GM21515 (cell line): ENCODE data around the gene DPP4.

Experiments
- ATAC-seq: cut with Tn5 transposase; IDR thresholded peaks from one replicate; pipeline ENCODE4 v1.9.1; 2021; ENCODE audit not compliant: unreplicated experiment

Gene DPP4

DNA sequence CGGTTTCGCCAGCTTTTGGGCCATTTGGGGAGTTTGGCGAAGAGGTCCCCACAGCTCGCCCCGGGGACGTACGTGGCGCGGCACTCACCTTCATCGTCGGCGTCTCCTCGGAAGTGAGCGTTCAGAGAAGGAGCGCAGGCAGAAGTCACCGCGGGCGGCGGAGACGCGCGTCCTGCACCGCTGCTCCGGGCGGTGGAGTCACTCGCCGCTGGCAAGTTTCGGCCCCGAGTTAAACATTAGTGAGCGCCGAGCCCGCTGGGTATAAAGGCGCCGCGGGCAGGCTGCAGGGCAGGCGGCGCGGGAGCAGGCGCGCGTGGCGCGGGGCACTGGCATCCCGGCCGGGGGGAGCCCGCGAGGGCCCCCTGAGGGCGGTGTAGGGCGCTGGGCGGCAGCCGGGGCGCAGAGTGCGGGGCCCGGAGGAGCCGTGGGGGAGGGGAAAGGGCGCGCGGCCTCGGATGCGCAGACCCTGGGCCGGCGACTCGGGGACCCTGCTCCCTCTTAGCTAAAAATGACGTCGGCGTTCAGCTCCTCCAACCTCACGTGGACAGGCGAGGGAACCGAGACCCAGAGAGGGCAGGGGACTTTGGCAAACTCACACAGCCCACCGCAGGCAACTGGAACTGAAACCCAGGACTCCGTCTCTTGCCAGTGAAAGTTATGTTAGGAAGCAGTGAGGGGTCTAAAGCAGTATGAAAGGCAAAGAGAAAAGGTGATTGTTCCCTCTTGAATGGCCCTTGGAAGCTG is at the start of gene DPP4:
DPP4 (minus strand) TSS at position 328 of the 744 bp plus-strand sequence; CDS start at position 94, 234 bp downstream.
- ATAC-seq: peak; percentile 83

DNA sequence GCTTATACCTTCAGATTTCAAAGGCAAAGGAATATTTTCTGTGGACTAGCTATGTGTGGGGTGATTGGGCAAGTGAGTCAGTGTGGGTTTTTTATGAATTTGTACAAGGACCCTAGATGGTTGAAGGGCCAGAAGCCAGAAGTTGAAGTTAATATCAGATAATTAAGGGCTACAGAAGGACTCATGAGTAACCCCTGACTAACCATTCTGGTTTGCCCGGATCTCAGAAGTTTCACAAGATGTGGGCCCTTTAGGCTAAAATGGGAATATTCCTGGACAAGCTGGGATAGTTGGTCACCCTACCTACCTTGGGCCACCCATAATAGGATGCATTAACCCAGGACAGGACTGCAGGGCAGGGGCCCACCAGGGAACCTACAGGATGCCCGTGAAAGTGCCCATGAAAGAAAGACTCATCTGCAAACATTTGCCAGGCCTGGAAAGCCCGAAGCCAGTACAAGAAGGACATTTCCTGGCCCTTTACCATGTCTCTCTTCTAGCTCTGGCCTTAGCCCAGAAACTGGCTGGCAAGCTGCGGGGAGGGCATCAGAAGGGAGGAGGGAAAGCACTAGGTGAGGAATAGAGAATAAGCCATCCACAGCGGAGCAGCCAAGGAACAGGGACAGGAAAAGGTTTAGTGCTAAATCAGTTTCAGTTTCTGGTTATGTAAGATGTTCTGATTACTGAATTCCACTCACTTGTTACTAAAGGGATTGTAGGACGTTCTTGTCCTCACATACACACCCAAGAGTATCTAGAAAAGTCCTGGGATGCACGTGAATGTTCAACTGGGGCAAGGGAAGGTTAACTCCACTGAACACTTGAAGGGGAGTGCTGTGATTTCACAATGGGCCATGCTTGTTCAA is 44.4 kb upstream of the DPP4 start:
- no peak for ATAC-seq

DNA sequence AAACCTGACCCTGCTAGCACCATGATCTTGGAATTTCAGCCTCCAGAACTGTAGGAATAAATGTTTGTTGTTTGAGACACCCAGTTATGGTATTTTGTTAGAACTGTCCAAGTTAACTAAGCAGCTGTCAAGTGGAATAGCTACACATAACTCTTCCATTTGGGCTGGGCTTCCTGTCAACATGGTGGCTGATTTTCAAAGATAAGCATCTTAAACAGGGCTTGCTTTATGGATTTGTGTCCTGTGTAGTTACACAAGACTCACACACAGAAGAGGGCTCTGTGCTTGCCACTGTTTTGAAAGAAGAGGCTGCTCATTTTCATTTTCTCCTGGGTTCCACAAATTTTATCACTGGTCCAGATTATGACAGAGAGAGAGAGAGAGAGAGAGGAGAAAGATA is 42.3 kb upstream of the DPP4 start:
- ATAC-seq: no peak

DNA sequence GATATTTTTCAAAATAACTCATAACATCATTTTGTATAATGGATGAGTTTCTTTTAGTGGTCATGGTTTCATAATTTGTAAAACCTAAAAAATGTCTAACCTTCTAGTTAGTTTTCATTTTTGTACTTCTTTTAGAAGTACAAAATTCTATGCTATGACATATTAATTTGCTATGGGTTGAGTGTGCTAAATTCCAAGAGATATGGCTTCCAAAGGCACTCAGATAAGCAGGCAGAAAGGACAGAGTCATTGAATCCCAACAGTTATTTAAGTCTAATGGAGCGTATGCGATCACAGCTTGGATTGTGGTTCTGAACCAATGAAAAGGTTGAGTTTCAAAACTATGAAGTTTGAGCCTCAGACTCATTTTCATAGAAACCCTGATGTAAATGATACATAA is 41.1 kb upstream of the DPP4 start:
- ATAC-seq: no peak

DNA sequence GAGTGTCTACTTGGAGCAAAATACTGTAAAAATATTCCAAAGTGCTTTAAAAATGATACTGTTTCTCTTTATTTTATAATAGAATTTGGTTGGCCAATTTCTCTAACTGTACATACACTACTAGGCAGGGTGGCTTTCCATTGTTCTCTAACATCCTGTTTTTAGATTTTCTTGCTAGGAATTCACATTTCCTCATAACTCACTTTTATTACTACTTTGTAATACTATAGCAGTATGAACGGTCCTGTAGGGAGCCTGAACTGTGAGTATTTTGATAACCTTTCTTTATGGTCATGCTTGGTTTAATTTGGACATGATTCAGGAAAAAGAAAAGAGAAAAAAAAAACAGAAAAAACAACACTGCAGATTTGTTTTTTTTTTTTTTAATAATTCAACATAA is 40.3 kb upstream of the DPP4 start:
- no peak for ATAC-seq

DNA sequence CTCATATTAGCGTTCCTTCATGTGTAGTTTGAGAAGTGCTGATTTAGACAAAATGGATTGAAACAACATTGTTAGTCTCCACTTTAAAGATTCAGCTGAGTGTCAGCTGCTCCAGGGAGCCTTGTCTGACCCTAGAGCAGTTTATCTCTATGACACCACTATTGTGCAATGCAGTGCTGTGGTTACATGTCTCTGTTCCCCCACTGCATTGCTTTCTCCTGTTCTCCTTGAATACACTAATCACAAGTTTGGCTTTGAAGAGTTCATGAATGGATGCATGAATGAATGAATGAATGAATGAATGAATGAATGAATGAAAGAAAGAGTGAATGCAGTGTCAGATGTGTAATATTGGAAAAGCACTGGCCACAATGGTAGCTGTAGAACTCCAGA is 39.8 kb upstream of the DPP4 start:
- no peak for ATAC-seq

DNA sequence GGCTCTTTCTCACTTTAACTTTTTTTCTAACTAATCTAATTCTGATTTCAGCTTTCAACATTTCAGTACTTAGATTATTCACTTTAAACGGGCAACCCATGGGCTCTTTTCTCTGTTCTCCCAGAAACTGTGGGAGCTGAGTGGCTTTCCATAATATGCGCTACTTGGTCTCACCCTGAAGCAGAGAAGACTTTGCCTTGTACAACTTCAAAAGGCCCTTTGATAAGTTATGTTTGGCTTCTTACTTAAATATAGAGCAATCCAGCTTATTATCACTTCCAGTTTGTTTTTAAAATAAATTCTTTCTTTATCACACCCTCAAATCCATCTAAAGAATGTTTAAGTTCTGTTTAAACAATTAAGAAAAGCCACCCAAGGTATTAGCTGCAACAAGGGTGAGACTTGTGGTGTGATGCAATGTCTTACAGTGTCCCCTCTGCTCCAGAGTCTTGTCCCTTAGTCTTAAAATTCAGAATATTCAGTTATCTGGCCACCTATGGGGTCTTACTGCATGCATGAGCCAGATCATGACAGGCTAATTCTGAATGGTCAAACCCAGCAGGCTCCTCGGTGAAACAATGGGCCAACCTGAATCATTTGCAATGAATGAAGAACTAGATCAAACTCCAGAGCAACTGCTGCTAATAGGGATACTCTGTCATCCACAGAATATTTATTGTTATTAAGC is 39.2 kb upstream of the DPP4 start:
- ATAC-seq: no peak

DNA sequence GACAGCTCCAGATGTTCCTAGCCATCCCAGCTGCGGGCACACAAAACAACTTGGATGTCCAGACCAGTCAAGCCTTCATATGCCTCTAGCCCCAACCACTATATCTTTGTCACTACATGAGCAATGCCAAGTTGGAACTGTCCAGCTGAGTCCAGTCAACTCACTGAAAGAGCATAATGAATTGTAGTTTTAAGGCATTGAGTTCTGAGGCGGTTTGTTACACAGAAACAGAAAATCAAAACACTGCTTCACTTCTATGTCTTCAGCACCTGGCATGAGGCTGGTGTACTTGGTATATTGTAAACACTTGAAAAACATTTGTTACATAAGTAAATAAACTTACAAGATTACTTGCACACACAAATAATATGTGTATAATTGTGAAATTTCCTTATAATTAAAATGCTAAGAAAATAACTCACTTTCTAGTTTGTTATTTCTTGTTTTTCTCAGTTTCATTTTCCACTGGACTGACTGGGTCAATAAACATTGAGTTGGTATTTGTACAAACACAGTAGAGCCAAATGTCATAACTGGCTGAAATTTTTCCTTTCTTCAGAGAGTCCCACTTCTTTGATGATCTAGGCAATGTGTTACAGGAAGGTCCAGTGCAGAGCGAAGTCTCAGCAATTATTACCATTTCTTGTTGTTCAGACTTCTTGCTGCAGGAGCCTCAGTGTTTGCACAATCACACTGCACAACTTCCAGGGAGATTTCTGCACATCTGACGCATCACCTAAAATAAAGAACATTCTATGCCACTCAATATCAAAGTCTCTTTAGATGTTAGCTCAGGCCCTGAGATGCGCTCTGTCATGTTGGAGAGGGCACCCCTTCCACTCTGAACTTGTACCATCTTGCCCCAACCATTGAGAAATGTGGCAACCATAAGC is 38.2 kb upstream of the DPP4 start:
- no peak for ATAC-seq

DNA sequence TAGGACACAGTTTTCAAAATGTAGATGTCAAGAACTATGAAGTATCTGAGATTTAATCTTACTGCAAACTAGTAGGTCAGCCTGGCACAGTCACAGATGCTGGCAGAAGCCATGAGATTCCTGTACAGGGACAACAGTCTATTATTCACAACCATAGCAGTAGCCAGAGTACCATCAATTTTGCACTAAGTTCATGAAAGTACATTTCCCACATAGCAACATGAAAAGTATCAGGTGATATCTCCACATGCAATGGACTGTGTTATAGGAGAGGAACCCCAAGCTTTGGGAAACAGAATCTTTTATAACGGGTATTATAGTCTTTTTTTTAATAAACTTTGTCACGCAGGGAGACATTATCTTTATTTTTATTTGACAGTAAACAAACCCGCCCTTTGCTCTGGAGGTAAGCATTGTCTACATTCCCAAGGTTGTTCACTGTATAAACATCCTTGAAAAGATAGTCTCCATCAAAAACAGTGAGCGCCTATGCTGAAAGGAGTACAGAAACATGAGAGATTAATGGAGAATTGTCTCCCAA is 33.4 kb upstream of the DPP4 start:
- no peak for ATAC-seq

DNA sequence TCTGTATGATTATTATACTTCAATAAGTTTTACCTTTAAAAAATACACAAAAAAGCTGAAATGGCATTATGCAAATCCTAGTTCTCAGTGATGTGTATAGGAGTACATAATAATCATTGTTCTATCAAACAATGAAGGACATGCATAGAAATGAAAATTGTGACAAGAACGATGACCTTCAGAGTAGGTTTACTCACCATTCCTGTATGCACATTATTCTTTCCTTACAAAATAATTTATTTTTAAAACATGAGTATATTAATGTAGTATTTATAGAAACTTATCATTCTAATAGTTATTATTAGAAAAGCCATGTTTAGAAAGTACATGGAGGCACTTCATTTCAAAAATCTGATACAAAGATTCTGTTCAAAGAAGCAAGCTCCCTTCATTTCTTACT is 32.7 kb upstream of the DPP4 start:
- ATAC-seq: no peak

DNA sequence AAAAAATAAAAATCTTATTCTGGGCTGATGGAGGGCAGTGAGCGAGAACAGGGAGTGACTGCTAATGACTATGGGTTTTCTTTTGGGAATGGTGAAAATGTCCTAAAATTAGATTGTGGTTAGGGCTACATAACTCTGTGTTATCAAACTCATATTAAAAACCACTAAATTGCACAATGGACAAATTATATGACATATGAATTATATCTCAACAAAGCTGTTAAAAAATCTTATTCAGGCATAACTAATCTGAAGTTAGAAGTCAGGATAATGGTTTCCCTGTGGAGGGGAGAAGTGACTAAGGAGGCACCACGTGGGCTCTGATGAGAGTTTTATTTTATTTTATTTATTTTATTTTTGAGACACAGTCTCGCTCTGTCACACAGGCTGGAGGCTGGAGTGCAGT is 32.1 kb upstream of the DPP4 start:
- no peak for ATAC-seq

DNA sequence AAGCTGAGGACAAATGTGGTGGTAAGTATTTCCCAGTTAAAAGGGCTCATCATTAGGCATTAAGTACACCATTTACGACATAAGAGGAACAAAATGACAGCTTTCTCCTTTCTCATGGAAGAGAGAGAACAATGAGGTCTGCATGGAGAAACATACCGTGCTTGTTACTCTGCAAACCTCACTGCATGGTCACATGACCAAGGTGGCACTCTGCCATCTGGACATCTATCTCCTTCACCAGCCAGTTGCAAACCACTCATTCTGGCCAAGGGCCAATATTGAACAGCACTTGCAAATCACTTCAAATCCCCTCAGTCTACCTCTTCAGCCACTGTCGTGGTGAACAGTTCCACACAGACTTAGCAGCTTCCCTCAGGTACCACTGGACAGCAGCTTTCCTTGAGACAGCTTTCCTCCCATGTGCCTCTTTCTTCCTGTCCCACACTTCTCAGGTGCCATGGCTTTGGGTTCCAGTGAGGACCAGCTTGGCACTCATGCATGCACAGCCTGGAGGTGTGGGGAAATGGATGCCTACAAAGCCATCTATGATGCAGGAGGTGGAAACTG is 29.5 kb upstream of the DPP4 start:
- ATAC-seq: no peak

DNA sequence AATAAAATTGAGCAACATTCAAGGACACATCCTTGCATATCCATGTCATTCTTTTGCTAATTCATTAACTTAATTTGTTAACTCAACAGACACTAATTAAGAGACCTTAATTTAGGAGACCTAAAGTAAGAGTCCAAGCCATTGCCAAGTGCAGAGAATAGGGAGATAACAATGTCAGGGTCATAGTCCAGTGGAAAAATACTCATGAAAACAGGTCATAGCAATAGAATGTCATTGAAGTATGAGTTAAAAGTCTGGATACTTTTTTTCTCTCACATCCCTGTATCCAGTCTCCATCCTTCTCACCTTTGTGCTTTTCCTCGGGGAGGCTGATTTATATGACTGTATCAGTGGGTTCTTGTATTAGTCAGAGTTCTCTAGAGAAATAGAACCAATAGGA is 26.6 kb upstream of the DPP4 start:
- ATAC-seq: no peak

DNA sequence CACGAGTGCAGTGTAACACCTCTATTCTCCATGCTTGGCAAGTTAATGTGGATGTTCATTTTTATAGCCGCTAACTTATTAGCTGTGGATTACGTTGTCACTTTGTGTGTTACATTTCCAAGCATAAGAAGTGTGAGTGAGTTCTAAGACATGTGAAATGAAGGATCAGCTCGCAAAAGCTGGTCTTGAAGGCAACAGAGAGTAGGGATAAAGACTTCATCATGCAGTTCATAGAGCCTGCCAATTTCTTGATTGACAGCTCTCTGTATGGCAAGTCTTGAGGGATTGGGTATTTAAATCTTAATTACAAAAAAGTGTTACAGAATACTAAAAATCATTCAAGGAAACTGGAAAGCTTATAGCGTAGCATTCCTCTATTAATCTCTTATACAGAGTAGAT is 25.8 kb upstream of the DPP4 start:
- no peak for ATAC-seq

DNA sequence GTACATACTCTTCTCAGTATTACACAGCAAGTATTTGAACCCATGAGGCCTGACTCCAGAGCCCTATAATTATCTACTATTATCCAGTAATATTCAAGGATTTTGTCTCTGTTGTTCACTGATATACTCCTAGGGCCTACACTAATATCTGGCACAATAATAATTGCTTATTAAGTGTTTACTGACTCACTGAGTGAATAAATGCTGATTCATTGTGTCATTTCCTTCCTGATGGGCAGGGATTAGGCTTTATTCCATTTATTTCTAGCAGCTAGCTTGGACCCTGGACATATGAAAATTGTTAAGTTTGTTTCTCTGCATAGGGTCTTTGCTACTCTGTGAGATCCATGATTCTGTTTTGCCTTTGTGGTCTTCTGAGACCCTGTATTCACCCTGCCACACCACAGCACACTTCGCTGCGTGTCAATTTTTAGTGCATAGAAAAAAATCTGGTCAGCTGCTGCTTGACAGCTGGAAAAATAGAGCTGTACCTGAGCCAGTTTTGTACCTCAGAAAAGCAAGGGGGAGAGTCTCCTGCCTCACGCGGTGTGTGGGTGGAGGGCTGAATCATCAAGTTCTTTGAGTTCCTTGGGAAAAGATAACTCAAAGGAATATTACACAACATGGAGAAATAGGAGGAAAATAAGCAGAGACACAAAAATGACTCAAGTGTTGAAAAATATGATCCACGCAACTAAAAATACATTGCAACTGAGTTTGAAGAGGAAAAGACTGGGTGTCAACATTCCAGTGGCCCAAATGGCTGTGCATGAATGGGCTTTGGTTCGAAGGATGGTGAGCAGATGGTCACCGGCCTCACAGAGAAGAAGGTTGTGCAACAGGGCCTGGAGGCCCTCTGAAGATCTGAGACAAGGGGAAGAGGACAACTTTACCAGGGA is 18.9 kb upstream of the DPP4 start:
- ATAC-seq: no peak

DNA sequence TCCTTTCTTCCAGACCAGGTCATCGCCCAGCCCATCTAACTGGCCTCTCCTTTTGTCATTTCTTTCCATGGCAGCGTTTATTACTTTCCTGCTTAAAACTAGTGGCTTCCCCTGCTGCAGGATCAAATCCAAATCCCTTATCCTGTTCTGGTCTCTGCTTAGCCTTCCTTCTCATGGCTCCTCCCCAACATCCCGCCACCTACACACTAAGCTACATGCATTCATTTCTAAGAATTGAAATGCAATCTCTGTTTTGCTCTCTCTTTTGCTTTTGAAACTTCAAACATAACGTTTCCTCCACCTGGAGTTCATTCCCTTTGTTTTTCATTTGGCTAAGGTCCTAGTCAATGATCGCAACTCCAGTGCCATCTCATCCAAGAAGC is 18.0 kb upstream of the DPP4 start:
- no peak for ATAC-seq

DNA sequence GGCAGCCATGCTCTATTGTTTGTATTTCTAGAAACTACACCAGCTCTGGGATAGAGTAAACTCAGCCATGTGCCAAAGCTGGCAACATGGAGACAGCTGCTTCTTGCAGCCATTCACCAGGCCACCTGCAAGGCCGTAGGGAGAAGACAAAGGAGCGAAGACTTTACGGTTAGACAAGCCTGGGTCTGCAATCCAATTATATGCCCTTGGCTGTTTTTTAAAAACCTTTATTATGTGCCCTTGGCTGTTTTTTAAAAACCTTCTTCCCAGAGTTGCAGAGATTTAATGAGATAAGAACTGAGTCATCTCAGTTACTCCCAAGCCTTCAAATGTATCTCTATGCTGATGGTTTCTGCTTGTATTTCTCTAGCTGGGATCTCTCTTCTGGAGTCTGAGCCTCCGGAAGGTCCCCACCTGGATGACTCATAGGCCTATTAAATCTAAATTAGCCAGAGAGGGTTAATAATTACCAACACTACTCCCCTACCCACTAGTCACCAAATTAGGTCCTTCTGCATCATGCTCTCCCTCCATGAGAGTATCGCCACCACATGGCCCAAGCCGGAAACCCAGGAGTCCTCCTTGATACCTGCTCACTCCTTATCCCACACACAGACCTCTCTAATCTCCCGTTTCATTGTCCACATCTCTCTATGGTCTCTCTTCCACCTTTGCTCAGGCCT is 17.5 kb upstream of the DPP4 start:
- no peak for ATAC-seq

DNA sequence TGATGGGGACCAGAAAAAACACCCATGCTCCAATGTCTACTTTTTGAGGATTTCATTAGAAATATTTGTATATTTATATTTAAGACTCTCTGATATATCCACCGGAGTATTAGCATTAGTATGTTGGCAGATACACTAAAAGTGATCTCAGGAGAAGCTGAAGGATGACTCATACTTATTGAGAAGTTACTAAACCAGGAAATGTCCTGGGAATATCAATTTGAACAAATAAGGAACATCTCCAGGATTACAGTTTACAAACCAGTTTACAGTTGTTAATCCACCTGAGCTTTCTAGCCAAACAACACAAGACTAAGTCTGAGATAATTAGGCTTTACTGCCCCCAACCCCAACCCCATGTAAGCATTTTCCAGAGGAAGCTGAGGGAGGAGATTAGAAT is 16.1 kb upstream of the DPP4 start:
- ATAC-seq: no peak

DNA sequence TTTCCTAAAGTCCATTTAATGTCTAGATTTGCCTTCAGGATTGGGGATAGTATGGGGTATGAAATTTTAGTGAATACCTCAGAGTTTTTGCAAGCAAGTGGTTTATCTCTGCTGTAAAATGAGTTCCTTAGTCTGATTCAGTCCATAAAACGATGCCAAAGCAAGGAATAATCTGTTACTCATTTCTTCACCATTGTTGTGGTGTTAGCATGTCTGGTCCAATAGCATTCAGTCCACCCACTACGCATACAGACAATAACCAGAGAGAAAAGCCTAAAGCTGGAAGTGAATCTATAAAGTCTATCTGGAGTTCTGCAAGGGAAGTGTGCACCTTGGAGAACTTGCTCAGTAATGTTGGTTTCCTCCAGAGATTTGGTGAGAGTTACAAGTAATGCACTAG is 12.9 kb upstream of the DPP4 start:
- ATAC-seq: no peak
